Astrocyte (in vitro differentiated cells and primary cell): Measurements from ENCODE around the gene PIK3R1. TPM values are rescaled to one million over a fixed set of nuclear protein-coding genes. Genes with fewer than 3 reads are reported as not detected.

Experiments
- DNase-seq: peaks from one replicate; pipeline ENCODE4 v3.0.0-alpha.2; 2010; ENCODE audit warnings: low read depth
- FAIRE-seq: peaks from 2 replicates; lab custom pipeline; 2011; peaks lifted over from hg19 to GRCh38; lab: Jason Lieb, UNC
- H2AFZ ChIP-seq: 2 replicates; pipeline ENCODE4 v1.6.0; 2012; ENCODE audit warnings: low read depth, low read length, inconsistent platforms
- H3K27ac ChIP-seq: 2 replicates; pipeline ENCODE4 v1.5.1; 2011; ENCODE audit warnings: low read depth, low read length, inconsistent platforms
- H3K27me3 ChIP-seq: 2 replicates; pipeline ENCODE4 v1.6.0; 2011; ENCODE audit warnings: low read length, inconsistent platforms; ENCODE audit not compliant: insufficient read depth
- H3K36me3 ChIP-seq: 2 replicates; pipeline ENCODE4 v1.5.1; 2011; ENCODE audit warnings: low read length, inconsistent platforms; ENCODE audit not compliant: insufficient read depth
- H3K4me1 ChIP-seq: 2 replicates; pipeline ENCODE4 v1.5.1; 2011; ENCODE audit warnings: low read length, inconsistent platforms; ENCODE audit not compliant: insufficient read depth
- H3K4me2 ChIP-seq: 2 replicates; pipeline ENCODE4 v1.6.0; 2012; ENCODE audit warnings: low read length, inconsistent platforms
- H3K4me3 ChIP-seq: 2 replicates; pipeline ENCODE4 v1.5.1; 2011; ENCODE audit warnings: low read depth, mild to moderate bottlenecking, low read length, inconsistent platforms; ENCODE audit not compliant: insufficient read depth
- H3K79me2 ChIP-seq: 2 replicates; pipeline ENCODE4 v1.6.0; 2012; ENCODE audit warnings: mild to moderate bottlenecking, low read length, inconsistent platforms; ENCODE audit not compliant: insufficient read depth
- H3K9ac ChIP-seq: 2 replicates; pipeline ENCODE4 v1.6.0; 2012; ENCODE audit warnings: mild to moderate bottlenecking, low read length, inconsistent platforms
- H3K9me3 ChIP-seq: 2 replicates; pipeline ENCODE4 v1.5.1; 2012; ENCODE audit warnings: low read depth, mild to moderate bottlenecking, low read length, inconsistent platforms; ENCODE audit not compliant: insufficient read depth
- H4K20me1 ChIP-seq: 2 replicates; pipeline ENCODE4 v1.6.0; 2012; ENCODE audit warnings: low read length, inconsistent platforms; ENCODE audit not compliant: insufficient read depth
- H3K27ac Mint-ChIP-seq: one replicate; pipeline ENCODE4 v1.8.0; 2021; ENCODE audit warnings: mild to moderate bottlenecking, mixed read lengths; ENCODE audit not compliant: unreplicated experiment
- H3K27me3 Mint-ChIP-seq: one replicate; pipeline ENCODE4 v1.8.0; 2021; ENCODE audit warnings: low read depth, mixed read lengths; ENCODE audit not compliant: unreplicated experiment
- H3K36me3 Mint-ChIP-seq: one replicate; pipeline ENCODE4 v1.8.0; 2021; ENCODE audit warnings: low read depth, mixed read lengths; ENCODE audit not compliant: unreplicated experiment
- H3K4me1 Mint-ChIP-seq: one replicate; pipeline ENCODE4 v1.8.0; 2021; ENCODE audit warnings: low read depth, mixed read lengths; ENCODE audit not compliant: unreplicated experiment
- H3K4me3 Mint-ChIP-seq: one replicate; pipeline ENCODE4 v1.8.0; 2021; ENCODE audit warnings: mild to moderate bottlenecking, moderate library complexity, mixed read lengths; ENCODE audit not compliant: unreplicated experiment
- H3K9me3 Mint-ChIP-seq: one replicate; pipeline ENCODE4 v1.8.0; 2021; ENCODE audit warnings: mild to moderate bottlenecking, mixed read lengths; ENCODE audit not compliant: unreplicated experiment
- EZH2 ChIP-seq: IDR thresholded peaks from 2 replicates; pipeline ENCODE4 v1.6.1; 2012; ENCODE audit warnings: mild to moderate bottlenecking, low read length, inconsistent platforms; ENCODE audit not compliant: insufficient read depth
- total RNA-seq: library from RNA; stranded (reverse); gene quantifications from 2 replicates; pipeline ENCODE4 v1.2.1, GENCODE V29; 2021
- TF ChIP-seq, protein P1 (sequence below): IDR thresholded peaks from 2 replicates; pipeline ENCODE4 v1.5.1; 2011; ENCODE audit warnings: low read depth, mild to moderate bottlenecking, inconsistent platforms, low read length, moderate library complexity; ENCODE audit not compliant: insufficient read depth

The PIK3R1 gene
- total RNA-seq, 1 donor from 2014 or later: 25.7 TPM

DNA sequence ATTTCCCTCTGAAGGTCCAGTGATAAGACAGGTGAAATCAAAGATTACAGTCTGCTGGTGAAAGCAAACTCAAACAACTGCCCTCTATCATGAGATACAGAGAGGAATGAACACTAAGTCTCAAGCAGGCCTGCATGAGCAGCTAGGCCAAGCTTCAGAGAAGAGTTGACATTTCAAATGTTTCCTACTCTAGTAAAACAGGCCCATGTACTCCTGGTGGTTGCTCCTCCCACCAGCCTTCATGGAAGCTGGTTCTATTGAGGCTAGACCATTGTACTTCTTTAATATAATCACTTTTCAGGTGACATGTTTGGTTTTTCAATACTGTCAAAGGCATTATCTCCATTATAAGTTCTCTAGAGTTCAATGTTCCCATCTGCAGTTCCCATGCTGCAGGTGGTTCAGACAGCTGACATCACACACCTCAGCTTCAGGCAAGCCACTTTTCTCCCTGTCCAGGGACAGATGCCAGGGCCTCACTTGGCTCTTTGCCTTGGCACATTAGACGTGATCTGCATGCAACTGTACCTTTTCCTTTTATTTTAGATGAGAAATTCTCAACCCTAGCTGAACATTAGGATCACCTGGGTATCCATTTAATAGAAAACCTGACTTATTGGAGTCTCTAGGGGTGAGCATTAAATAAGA, 89.8 kb downstream of the PIK3R1 start:
- Histone ChIP-seq H3K4me3 (no peak overlapping the region), H3K9me3 (no peaks in the 10 kb centered on the region), H4K20me1 (no peaks in the 10 kb centered on the region), H3K27me3 (no peaks in the 10 kb centered on the region), H2AFZ (no peak overlapping the region), H3K36me3 (peaks cover 3% of the 10 kb centered on the region), H3K9ac (no peak overlapping the region), H3K79me2 (no peaks in the 10 kb centered on the region), H3K4me2 (no peak overlapping the region), H3K4me1 (no peaks in the 10 kb centered on the region), H3K27ac (no peak overlapping the region)
- H3K9me3 Mint-ChIP-seq: no peaks in the 10 kb centered on the region
- peaks cover 2% of the 10 kb centered on the region for H3K36me3 Mint-ChIP-seq
- H3K4me1 Mint-ChIP-seq: peaks cover 9% of the 10 kb centered on the region
- no peak overlapping the region for H3K4me3 Mint-ChIP-seq
- no peak for DNase-seq
- TF ChIP-seq, protein P1, sequence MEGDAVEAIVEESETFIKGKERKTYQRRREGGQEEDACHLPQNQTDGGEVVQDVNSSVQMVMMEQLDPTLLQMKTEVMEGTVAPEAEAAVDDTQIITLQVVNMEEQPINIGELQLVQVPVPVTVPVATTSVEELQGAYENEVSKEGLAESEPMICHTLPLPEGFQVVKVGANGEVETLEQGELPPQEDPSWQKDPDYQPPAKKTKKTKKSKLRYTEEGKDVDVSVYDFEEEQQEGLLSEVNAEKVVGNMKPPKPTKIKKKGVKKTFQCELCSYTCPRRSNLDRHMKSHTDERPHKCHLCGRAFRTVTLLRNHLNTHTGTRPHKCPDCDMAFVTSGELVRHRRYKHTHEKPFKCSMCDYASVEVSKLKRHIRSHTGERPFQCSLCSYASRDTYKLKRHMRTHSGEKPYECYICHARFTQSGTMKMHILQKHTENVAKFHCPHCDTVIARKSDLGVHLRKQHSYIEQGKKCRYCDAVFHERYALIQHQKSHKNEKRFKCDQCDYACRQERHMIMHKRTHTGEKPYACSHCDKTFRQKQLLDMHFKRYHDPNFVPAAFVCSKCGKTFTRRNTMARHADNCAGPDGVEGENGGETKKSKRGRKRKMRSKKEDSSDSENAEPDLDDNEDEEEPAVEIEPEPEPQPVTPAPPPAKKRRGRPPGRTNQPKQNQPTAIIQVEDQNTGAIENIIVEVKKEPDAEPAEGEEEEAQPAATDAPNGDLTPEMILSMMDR: no peak
- no peak for TF ChIP-seq EZH2
- H3K27me3 Mint-ChIP-seq: no peaks in the 10 kb centered on the region
- FAIRE-seq: no peak
- no peak overlapping the region for H3K27ac Mint-ChIP-seq

- Mint-ChIP-seq H3K9me3 (no peaks in the 10 kb centered on the region), H3K36me3 (peaks cover 2% of the 10 kb centered on the region), H3K4me1 (peaks cover 9% of the 10 kb centered on the region), H3K27ac (no peak overlapping the region), H3K27me3 (no peaks in the 10 kb centered on the region), H3K4me3 (no peak overlapping the region)
- Histone ChIP-seq H3K27ac (no peak overlapping the region), H3K79me2 (no peaks in the 10 kb centered on the region), H3K9me3 (no peaks in the 10 kb centered on the region), H3K4me3 (no peak overlapping the region), H3K4me1 (no peaks in the 10 kb centered on the region), H3K27me3 (no peaks in the 10 kb centered on the region), H2AFZ (no peak overlapping the region), H3K4me2 (no peak overlapping the region), H3K36me3 (peaks cover 3% of the 10 kb centered on the region), H4K20me1 (no peaks in the 10 kb centered on the region), H3K9ac (no peak overlapping the region)
- no peak for DNase-seq
- TF ChIP-seq, protein P1: no peak
- no peak for TF ChIP-seq EZH2
- FAIRE-seq: no peak
Observed at GRCh38 chr5:68306361-68307014, 90.9 kb downstream of the PIK3R1 start.

GRCh38 chr5:68313336-68313735, 97.8 kb downstream of the PIK3R1 start:
- H3K9me3 ChIP-seq: no peaks in the 10 kb centered on the region
- H4K20me1 ChIP-seq: no peaks in the 10 kb centered on the region
- H3K36me3 ChIP-seq: no peaks in the 10 kb centered on the region
- Mint-ChIP-seq H3K4me3 (no peak overlapping the region), H3K27ac (no peak overlapping the region), H3K9me3 (peaks cover 7% of the 10 kb centered on the region), H3K36me3 (no peaks in the 10 kb centered on the region), H3K4me1 (peaks cover 1% of the 10 kb centered on the region), H3K27me3 (peaks cover 2% of the 10 kb centered on the region)
- no peak overlapping the region for H3K4me3 ChIP-seq
- H3K79me2 ChIP-seq: no peaks in the 10 kb centered on the region
- FAIRE-seq: no peak
- no peak overlapping the region for H3K4me2 ChIP-seq
- H3K27me3 ChIP-seq: no peaks in the 10 kb centered on the region
- no peaks in the 10 kb centered on the region for H3K4me1 ChIP-seq
- no peak overlapping the region for H3K9ac ChIP-seq
- TF ChIP-seq, protein P1: no peak
- no peak for TF ChIP-seq EZH2
- no peak overlapping the region for H2AFZ ChIP-seq
- H3K27ac ChIP-seq: no peak overlapping the region
- no peak for DNase-seq
